ENCODE measurements around the gene KCNH5. TPM values are rescaled to one million over a fixed set of nuclear protein-coding genes. Genes with fewer than 3 reads are reported as not detected.

KCNH5 gene
- total RNA-seq, 2 donors from 2014 or later: not detected

DNA sequence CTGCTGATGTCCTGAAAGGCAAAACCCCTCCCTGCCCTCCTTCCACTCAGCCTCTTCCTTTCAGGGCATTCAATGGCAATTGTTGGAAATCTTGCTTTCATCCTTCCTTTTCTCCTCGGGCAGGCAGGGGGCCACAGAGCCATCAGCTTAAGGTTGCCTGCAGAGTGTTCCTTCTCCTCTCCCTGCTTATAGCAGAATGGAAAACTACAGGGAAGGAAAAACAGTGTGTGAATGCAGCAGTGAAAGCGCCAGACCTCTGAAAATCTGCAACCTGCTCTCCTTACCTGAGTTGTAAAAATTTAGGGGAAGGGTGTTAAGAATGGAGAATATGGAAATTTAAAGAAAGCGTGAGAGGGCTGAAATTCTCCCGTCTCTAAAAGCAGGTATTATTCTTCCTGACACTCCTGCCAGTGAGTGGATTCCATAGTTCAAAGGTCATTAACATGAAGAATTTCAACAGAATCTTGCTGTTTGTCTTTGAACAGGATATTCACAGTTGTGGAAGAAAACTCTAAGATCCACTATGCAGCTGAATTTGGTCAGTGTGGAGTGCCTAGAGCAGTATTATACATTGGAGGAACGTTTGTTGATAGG is 348.8 kb downstream of the KCNH5 start:
- H3K4me1 Mint-ChIP-seq: no peaks in the 10 kb centered on the region
- H3K27ac Mint-ChIP-seq: no peak overlapping the region
- H3K4me3 Mint-ChIP-seq: no peak overlapping the region
- no peaks in the 10 kb centered on the region for H3K27me3 Mint-ChIP-seq
- no peak for ATAC-seq
- H3K9me3 ChIP-seq (ENCODE audit: control insufficient read depth, low read length, poor library complexity, severe bottlenecking): no peaks in the 10 kb centered on the region
- DNase-seq: no peak
- H3K36me3 Mint-ChIP-seq (ENCODE audit: low read depth): no peaks in the 10 kb centered on the region

DNA sequence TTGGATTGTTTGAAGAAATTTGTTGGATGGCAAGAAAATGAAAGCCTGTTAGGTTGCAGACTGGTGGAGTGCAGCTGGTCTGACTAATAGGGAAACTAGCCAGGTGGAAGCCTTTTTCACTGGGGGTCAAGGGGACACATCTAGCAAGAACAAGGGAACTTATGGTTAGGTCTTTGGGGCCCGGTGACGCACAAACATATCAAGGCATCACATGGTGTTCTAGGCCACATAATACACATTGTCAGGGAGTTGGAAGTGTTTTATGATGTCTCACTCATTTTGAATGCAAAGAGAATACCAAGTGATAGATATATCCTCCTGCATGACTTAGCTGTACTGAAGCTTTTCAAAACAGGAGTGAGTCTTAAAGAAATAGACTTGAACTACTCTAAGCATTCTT is 351.2 kb downstream of the KCNH5 start:
- H3K4me3 Mint-ChIP-seq: no peak overlapping the region
- H3K9me3 ChIP-seq (ENCODE audit: control insufficient read depth, low read length, poor library complexity, severe bottlenecking): no peaks in the 10 kb centered on the region
- no peak overlapping the region for H3K27ac Mint-ChIP-seq
- DNase-seq: no peak
- no peaks in the 10 kb centered on the region for H3K4me1 Mint-ChIP-seq
- no peaks in the 10 kb centered on the region for H3K36me3 Mint-ChIP-seq (ENCODE audit: low read depth)
- H3K27me3 Mint-ChIP-seq: no peaks in the 10 kb centered on the region
- ATAC-seq: no peak

DNA sequence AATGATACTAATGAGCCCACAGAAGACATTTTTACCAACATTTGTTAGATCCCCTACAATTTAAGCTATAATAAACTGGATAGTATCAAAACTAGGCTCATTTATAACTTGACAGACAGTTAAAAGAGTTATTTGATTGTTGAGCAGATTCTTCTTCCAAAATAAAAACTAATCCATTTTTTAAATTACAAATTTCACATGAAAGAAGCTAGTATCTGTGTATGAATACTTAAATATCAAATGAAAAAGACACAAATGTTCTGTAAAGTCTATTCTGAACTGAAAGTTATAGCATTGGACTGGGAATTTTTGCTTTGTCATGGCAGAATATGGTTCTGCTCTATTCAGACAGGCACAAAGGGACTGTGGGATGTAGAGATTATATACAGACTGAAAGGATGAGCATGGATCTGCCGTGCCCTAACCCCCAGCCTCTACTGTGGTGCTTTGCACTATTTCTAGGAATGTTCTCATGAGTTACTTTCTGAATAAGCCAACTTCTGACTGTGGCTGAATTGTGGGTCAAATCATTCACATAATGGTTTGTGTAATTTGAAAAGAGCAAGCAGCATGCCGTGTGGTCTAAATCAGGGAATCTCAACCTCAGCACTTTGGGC is 352.7 kb downstream of the KCNH5 start:
- no peaks in the 10 kb centered on the region for H3K4me1 Mint-ChIP-seq
- H3K36me3 Mint-ChIP-seq (ENCODE audit: low read depth): no peaks in the 10 kb centered on the region
- no peak overlapping the region for H3K4me3 Mint-ChIP-seq
- H3K27me3 Mint-ChIP-seq: no peaks in the 10 kb centered on the region
- no peaks in the 10 kb centered on the region for H3K9me3 ChIP-seq (ENCODE audit: control insufficient read depth, low read length, poor library complexity, severe bottlenecking)
- H3K27ac Mint-ChIP-seq: no peak overlapping the region
- DNase-seq (no peak), ATAC-seq (no peak)

DNA sequence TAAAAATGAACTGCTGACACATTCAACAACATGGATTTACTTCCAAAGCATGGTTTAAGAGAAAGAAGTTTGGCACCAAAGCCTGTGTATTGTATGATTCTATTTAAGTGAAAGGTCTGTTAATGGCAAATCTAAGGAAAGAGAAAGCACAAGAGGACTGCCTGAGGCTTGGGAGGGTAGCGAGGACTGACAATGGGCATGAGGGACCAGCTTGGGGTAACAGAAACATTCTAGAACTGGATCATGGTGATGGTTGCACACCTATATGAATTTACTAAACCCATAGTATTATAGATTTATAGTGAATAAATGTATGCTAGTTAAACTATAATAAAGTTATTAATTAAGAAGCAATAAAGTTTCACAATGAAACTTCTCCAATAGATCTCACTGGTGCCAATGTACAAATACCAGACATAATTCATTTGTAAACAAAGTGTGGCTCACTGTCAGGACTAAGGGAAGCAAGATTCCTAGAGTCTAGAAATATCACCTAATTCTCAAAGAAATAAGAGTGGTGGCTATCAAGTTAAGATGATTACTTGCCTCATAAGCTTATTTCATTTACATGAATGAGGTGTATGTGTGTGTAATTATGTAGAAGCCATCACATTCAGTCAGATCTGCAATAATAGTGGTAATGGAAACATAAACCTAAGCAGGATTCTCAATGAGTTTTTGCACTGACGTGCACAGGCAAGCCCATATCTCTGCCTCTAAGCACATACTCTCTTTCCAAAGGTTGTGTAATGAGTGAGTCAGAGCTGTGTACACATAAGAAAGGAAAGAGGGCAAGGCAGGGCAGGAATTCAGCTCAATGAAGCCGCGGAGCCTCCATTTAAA is 353.4 kb downstream of the KCNH5 start:
- H3K4me1 Mint-ChIP-seq: no peaks in the 10 kb centered on the region
- DNase-seq: no peak
- H3K4me3 Mint-ChIP-seq: no peak overlapping the region
- H3K27me3 Mint-ChIP-seq: no peaks in the 10 kb centered on the region
- H3K27ac Mint-ChIP-seq: no peak overlapping the region
- no peaks in the 10 kb centered on the region for H3K9me3 ChIP-seq (ENCODE audit: control insufficient read depth, low read length, poor library complexity, severe bottlenecking)
- ATAC-seq: no peak
- no peaks in the 10 kb centered on the region for H3K36me3 Mint-ChIP-seq (ENCODE audit: low read depth)

DNA sequence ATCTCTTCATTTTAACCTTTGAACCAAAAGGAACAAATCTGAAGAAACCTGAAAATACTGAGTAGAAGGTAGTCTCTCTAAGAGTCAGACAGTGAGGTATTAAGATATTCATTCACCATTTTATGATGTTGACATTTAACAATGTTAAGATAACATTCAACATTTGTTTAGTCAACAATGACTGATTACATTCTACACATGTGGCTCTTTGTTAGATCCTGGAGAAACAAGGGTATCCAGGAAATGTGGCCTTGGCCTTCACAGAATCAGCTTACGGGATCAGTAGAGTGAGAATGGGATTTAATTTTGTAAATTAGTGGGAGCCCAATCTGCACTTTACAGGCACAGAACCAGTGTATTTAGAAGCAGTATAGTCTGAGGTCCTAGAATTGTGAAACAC is 355.5 kb downstream of the KCNH5 start:
- H3K27ac Mint-ChIP-seq: no peak overlapping the region
- ATAC-seq: no peak

DNA sequence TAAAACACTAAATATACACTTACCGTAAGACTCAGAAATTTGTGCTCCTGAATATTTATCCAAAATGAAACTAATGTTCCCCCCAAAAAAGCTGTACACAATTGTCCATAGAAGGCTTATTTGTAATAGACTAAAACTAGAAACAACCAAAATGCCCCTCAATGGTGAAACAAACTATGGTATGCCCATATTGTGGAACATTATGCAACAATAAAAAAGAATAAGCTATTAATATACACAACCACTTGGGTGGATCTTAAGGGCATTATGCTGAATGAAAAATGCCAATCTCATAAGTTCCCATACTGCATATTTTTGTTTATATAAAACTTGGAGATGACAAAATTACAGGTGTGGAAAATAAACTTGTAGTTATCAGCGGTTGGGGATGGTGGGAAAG is 357.4 kb downstream of the KCNH5 start:
- no peak for ATAC-seq
- H3K9me3 ChIP-seq (ENCODE audit: control insufficient read depth, low read length, poor library complexity, severe bottlenecking): no peaks in the 10 kb centered on the region
- no peaks in the 10 kb centered on the region for H3K4me1 Mint-ChIP-seq
- no peaks in the 10 kb centered on the region for H3K27me3 Mint-ChIP-seq
- no peak for DNase-seq
- H3K36me3 Mint-ChIP-seq (ENCODE audit: low read depth): no peaks in the 10 kb centered on the region
- no peak overlapping the region for H3K4me3 Mint-ChIP-seq
- no peak overlapping the region for H3K27ac Mint-ChIP-seq

More for the DNA sequence above, 355.5 kb downstream of the KCNH5 start:
- no peaks in the 10 kb centered on the region for H3K36me3 Mint-ChIP-seq (ENCODE audit: low read depth)
- H3K9me3 ChIP-seq (ENCODE audit: control insufficient read depth, low read length, poor library complexity, severe bottlenecking): no peaks in the 10 kb centered on the region
- no peaks in the 10 kb centered on the region for H3K27me3 Mint-ChIP-seq
- H3K4me1 Mint-ChIP-seq: no peaks in the 10 kb centered on the region
- H3K4me3 Mint-ChIP-seq: no peak overlapping the region
- DNase-seq: no peak

DNA sequence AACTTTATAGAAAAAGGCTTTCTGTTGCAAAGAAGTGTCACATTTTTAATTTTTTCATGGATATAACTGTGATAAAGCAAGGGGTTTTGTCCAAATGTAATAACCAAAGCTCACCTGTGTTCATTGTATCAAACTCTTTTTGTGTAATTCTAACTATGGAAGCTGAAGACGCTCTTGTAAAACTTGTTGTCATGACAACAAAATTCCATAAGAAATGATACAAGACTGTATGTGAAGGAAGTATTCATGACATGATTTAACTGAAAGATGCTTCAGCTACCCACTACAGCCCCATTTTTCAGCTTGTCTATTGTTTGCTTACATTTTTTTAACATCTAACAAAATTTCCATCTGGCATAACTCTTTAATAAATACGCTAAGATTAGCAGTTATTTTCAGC is 360.9 kb downstream of the KCNH5 start:
- Mint-ChIP-seq H3K4me1 (no peaks in the 10 kb centered on the region), H3K4me3 (no peak overlapping the region), H3K36me3 (ENCODE audit: low read depth) (no peaks in the 10 kb centered on the region), H3K27ac (no peak overlapping the region), H3K27me3 (no peaks in the 10 kb centered on the region)
- H3K9me3 ChIP-seq (ENCODE audit: control insufficient read depth, low read length, poor library complexity, severe bottlenecking): no peaks in the 10 kb centered on the region
- no peak for ATAC-seq
- DNase-seq: no peak

DNA sequence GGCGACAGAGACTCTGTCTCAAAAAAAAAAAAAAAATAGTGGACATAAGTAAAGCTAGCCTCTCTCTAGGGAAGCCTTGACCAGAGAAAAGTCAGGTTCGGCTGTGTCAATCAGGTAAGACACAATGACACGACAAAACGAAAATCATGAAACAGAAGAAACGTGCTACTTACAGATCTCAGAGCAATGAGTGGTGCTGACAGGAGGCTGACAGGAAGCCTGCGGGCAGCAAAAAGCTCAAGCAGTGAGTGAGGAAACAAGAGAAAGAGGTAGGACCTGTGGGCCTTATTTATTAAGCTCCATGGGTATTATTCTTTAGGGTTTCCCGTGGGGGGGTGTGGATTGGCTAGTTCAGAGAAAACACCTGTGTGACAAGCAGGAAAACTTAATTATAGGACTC is 363.1 kb downstream of the KCNH5 start:
- H3K4me1 Mint-ChIP-seq: no peaks in the 10 kb centered on the region
- H3K36me3 Mint-ChIP-seq (ENCODE audit: low read depth): no peaks in the 10 kb centered on the region
- H3K27ac Mint-ChIP-seq: no peak overlapping the region
- no peaks in the 10 kb centered on the region for H3K27me3 Mint-ChIP-seq
- no peak overlapping the region for H3K4me3 Mint-ChIP-seq
- no peak for DNase-seq
- no peak for ATAC-seq
- H3K9me3 ChIP-seq (ENCODE audit: control insufficient read depth, low read length, poor library complexity, severe bottlenecking): no peaks in the 10 kb centered on the region

DNA sequence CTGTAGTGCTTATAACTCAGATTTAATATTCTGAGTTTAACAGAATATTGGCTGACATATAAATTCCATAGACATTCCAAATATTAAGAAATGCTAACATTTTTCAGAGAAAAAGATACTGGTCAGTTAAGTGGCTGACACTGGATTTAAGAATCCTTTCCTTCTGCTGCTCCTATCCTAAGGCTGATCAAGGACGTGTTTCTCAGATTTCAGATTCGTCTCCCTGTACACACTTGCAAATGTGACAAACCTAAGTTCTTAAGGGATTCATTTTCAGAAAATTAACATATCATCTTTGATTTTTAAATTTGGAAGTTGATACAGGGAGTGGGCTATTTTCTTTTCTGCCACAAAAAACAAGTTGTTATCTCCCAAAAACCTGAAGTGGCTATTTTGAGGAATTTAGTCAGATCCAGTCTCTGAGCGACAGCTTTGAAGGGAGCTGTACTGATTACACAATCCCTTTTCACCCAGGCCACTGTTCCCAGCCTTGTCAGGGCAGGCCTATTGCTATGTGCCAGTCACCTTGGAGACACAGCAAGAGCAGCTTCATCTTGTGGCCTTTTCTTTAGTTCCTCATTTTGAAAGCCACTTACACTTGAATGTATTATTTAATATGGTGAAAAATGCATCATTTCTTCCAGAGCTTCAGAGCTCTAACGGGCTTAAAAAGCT is 370.6 kb downstream of the KCNH5 start:
- Mint-ChIP-seq H3K4me1 (no peaks in the 10 kb centered on the region), H3K36me3 (ENCODE audit: low read depth) (no peaks in the 10 kb centered on the region), H3K27me3 (no peaks in the 10 kb centered on the region), H3K4me3 (no peak overlapping the region), H3K27ac (no peak overlapping the region)
- no peak for ATAC-seq
- H3K9me3 ChIP-seq (ENCODE audit: control insufficient read depth, low read length, poor library complexity, severe bottlenecking): no peaks in the 10 kb centered on the region
- DNase-seq: no peak

DNA sequence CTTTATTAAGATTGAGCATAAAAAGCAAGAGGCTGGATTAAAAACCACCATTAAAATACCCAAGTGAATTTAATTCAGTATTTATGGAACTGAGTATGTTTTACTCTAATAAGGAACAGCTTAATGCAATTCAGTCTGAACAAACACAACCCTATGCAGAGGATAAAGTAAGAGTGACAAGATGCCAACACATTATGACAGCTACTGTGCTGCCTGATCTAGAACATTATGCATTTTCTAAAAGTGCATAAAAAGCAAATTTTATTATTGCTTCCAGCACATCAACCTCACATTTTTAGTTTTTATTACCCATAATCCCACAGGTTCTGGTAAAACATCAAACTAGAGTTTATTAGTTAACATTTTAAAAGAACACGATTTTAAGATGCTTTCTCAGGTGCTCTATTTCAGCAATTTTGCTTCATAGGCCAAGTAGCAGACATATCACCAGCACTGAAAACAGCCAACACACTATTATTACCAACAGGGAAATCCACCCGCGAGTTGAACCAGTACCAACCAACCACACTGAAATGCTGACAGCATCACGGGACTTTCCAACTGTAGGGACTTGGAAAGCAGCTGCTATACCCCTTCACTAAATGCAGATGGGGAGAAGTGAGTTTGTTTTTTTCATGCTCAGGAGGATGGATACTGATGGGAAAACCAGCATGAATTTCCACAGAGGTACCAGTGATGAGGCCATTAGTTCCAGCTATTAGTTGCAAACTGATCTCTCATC is 372.1 kb downstream of the KCNH5 start:
- Mint-ChIP-seq H3K4me1 (no peaks in the 10 kb centered on the region), H3K36me3 (ENCODE audit: low read depth) (no peaks in the 10 kb centered on the region), H3K27ac (no peak overlapping the region), H3K27me3 (no peaks in the 10 kb centered on the region), H3K4me3 (no peak overlapping the region)
- DNase-seq: no peak
- ATAC-seq: no peak
- no peaks in the 10 kb centered on the region for H3K9me3 ChIP-seq (ENCODE audit: control insufficient read depth, low read length, poor library complexity, severe bottlenecking)

DNA sequence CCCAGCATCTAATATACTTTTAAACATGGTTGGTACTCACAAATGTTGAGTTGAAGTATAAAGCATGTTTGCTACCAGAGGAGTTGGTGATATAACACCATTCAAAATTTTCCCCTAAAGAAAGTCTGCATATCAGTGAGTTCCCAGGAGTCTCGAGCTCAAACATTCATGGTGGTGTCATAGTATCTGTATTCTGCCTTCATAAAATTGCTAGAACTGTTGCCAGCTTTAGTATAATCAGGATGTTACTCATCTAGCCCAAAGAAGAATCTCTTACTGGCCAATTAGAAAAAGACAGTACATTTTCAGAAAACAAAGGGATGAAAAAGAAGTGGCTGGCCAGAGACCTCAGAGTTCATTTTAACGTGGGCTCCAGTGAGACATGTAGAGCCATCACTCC is 374.7 kb downstream of the KCNH5 start:
- Mint-ChIP-seq H3K4me3 (no peak overlapping the region), H3K4me1 (no peaks in the 10 kb centered on the region), H3K27me3 (no peaks in the 10 kb centered on the region), H3K36me3 (ENCODE audit: low read depth) (no peaks in the 10 kb centered on the region), H3K27ac (no peak overlapping the region)
- ATAC-seq (no peak), DNase-seq (no peak)
- no peaks in the 10 kb centered on the region for H3K9me3 ChIP-seq (ENCODE audit: control insufficient read depth, low read length, poor library complexity, severe bottlenecking)

DNA sequence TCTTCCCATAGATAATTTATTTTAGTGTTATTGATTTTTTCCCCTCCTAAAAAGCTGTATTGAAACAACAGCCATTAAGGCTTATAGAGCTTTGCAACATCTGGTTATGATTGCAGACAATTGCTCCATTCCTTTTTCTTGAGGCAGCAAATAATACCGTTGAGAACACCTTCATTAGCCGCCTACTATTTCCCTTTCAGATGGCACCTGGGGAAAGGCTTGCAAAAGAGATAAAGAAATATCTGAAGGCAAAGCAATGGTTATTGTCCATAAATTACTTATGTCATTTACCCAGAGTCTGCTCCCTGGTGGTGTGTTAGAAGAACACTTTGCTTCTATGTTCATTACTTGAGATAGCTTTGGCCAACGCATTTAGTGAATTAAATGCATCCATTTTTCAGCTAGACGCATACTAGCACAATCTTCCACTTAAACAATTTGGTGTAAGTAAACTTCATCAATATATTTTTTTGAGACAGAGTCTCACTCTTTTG is 377.8 kb downstream of the KCNH5 start:
- no peaks in the 10 kb centered on the region for H3K27me3 Mint-ChIP-seq
- H3K4me3 Mint-ChIP-seq: no peak overlapping the region
- H3K27ac Mint-ChIP-seq: no peak overlapping the region
- H3K9me3 ChIP-seq (ENCODE audit: control insufficient read depth, low read length, poor library complexity, severe bottlenecking): no peaks in the 10 kb centered on the region
- no peaks in the 10 kb centered on the region for H3K4me1 Mint-ChIP-seq
- no peaks in the 10 kb centered on the region for H3K36me3 Mint-ChIP-seq (ENCODE audit: low read depth)
- no peak for ATAC-seq
- DNase-seq: no peak

DNA sequence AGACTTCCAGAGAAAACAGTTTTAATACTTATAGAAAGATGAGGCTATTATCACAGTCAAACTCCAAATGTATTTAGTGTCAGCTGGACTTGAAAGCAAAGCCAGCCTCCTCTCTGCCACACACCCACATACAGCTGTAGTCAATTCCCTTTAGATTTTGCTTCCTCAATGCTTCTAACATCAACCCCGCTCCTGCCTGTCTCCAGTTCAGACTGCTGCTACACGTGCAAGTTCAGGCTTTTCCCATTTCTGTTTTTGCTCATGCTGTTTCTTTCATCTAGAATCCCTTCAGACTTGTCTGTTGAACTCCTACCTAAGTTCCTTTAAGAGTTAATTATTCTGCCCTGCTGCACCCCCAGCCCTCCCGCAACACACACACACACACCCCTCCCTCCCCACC is 380.0 kb downstream of the KCNH5 start:
- DNase-seq (no peak), ATAC-seq (no peak)
- Mint-ChIP-seq H3K36me3 (ENCODE audit: low read depth) (no peaks in the 10 kb centered on the region), H3K27me3 (no peaks in the 10 kb centered on the region), H3K4me3 (no peak overlapping the region), H3K4me1 (no peaks in the 10 kb centered on the region), H3K27ac (no peak overlapping the region)
- no peaks in the 10 kb centered on the region for H3K9me3 ChIP-seq (ENCODE audit: control insufficient read depth, low read length, poor library complexity, severe bottlenecking)

Data from T-helper 17 cell (primary cell).